NCI-H226 (cell line): ENCODE measurements around the gene SAMHD1.
"Not testable (repeated sequence)": the region's sequence is repeated elsewhere in the genome, so short reads cannot be mapped to it uniquely, and the experiment has no call there.

Experiments used
- DNase-seq: peaks from one replicate; pipeline ENCODE4 v3.0.0-alpha.2; 2015

SAMHD1 gene

DNA sequence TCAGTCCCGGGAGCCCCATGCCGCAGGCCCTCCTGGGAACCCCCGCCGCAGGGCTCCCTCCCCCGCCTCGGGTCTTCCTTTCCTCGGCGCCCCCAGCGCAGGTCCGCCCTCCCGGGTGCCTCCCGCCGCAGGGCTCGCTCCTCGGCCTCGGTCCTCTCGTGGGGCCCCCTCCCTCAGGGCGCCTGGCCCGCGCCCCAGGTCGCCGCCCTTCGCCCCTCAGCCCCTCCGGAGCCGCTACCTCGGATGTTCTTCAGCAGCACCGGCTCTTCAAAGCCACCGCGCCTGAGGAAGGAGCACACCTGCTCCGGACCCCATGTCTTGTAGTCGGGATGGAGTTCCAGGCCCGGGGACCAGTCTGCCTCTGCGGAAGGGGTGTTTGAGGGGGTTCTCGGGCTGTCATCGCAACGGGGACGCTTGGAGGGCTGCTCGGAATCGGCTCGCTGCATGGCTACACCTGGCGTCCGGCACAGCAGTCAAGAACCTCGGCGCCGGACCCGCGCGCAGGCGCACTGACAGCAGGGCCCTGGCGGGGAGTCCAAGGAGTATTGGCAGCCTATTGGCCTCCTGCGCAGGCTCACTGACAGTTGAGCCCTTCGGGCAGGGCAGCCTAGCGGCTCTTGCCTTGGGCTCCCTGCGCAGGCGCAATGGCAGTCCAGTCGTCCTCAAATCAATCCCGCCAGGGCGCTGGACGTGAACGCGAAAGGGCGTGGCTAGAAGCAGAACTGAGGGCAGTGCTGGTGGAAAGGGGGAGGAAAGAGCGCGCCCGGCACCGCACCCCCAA, at the start of gene SAMHD1:
SAMHD1 (minus strand) TSS at position 511 of the 781 bp plus-strand sequence; CDS start at position 446, 65 bp downstream.
- peak; percentile 98 for DNase-seq

GRCh38 chr20:37000171-37000570, 48.7 kb upstream of the SAMHD1 start:
- not testable (repeated sequence) for DNase-seq

GRCh38 chr20:36998652-36999051, 47.1 kb upstream of the SAMHD1 start:
- no peak for DNase-seq

GRCh38 chr20:36997121-36997520, 45.6 kb upstream of the SAMHD1 start:
- no peak for DNase-seq

DNA sequence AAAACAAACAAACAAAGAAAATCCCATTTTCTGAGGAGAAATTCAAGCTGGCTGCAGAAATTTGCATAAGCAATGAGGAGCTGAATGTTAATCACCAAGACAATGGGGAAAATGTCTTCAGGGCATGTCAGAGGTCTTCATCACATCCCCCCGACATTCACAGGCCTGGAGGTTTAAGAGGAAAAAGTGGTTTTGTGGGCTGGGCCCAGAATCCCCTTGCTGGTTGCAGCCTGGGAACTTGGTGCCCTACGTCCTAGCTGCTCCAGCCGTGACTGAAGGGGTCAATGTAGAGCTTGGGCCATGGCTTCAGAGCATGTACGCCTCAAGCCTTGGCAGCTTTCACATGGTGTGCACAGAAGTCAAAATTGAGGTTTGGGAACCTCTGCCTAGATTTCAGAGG, 42.7 kb upstream of the SAMHD1 start:
- DNase-seq: not testable (repeated sequence)

GRCh38 chr20:36992802-36993334, 41.4 kb upstream of the SAMHD1 start:
- DNase-seq: no peak

GRCh38 chr20:36991703-36992102, 40.2 kb upstream of the SAMHD1 start:
- no peak for DNase-seq

DNA sequence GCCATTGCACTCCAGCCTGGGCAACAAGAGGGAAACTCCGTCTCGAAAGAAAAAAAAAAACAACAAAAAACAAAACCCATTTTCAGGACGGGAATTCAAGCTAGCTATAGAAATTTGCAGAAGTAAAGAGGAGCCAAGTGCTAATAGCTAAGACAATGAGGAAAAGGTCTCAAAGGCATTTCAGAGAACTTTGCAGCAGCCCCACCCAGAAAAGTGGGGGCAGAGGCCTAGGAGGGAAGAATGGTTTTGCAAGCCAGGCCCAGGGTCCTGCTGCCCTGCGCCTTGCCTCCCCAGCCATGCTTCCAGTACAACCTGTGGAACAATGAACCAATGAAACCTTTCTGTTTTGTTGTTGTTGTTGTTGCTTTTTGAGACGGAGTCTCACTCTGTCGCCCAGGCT, 38.3 kb upstream of the SAMHD1 start:
- DNase-seq: no peak

DNA sequence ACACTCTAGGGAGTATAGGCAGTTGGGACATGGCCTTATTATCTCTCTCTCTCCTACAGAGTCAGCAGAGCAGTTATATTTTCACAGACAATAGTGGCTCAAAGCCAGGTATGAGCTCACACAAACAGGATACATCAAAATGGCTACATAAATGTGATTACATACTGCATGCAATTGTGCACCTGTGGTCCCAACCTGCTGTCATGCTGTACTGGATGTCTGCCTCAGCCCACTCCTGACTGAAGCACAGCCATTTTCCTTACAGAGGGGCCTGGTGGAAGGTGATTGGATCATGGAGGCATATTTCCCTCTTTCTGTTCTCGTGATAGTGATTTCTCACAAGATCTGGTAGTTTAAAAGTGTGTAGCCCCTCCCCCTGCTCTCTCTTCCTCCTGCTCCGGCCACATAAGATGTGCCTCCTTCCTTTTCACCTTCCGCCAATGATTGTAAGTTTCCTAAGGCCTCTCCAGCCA, 37.0 kb upstream of the SAMHD1 start:
- DNase-seq: peak; percentile 21

DNA sequence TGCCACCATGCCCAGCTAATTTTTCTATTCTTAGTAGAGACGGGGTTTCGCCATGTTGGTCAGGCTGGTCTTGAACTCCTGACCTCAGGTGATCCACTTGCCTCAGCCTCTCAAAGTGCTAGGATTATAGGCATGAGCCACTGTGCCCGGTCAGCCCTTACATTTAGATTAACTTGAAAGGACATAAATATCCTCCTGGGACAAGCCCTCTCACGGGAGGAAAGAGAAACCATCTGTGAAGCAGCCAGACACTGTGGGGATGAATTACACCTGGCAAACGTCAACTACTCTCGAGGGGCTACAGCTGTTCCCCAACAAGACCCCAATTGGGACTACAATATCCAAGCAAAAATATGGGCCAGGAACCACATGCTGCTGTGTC, 32.7 kb upstream of the SAMHD1 start:
- DNase-seq: no peak

GRCh38 chr20:36975099-36975818, 23.8 kb upstream of the SAMHD1 start:
- DNase-seq: no peak

DNA sequence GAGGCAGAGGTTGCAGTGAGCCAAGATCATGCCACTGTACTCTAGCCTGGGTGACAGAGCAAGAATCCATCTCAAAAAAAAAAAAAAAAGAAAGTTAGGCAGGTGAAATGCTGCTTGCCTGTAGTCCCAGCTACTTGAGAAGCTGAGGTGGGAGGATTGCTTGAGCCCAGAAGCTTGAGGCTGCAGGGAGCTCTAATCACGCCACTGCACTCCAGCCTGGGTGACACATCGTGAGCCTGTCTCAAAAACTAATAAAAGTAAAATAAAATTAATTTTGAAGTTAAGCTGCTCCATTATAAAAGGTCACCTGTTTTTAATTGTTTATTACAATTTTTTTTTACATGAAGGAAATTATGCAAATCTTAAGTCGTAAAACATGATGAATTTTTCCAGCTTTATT, 23.2 kb upstream of the SAMHD1 start:
- no peak for DNase-seq

DNA sequence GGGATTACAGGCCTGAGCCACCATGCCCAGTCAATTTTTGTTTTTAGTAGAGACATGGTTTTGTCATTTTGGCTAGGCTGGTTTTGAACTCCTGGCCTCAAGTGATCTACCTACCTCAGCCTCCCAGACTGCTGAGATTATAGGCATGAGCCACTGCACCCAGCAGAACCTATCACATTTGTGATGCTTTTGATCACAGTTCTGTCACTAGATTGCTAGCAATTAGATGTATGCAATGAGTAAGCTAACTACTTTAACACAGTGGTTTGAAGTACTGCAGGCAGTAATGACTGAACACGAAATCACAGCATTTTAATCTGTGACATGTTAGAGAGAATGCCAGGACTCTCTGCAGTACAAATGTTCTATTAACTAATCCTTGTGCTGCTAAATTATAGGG, 19.6 kb upstream of the SAMHD1 start:
- no peak for DNase-seq

- no peak for DNase-seq
Observed at GRCh38 chr20:36969478-36970186, 18.1 kb upstream of the SAMHD1 start.

- DNase-seq: no peak
Observed at GRCh38 chr20:36969051-36969450, 17.5 kb upstream of the SAMHD1 start.

GRCh38 chr20:36967636-36968035, 16.1 kb upstream of the SAMHD1 start:
- no peak for DNase-seq

- not testable (repeated sequence) for DNase-seq
Observed at GRCh38 chr20:36966965-36967364, 15.5 kb upstream of the SAMHD1 start.

DNA sequence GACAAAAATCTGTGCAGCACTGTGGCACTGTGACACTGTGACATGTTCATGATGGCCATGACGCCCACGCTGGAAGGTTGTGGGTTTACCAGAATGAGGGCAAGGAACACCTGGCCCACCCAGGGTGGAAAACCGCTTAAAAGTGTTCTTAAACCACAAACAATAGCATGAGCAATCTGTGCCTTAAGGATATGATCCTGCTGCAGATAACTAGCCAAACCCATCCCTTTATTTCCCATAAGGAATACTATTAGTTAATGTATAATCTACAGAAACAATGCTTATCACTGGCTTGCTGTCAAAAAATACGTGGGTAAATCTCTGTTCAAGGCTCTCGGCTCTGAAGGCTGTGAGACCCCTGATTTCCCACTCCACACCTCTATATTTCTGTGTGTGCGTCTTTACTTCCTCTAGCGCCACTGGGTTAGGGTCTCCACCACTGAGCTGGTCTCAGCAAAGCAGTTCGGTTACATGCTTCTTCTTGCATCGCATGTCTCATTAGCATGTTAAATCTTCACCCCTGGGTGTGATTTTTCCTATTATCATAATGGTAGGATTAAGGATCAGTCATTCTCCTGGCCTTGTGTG, 10.9 kb upstream of the SAMHD1 start:
- DNase-seq: not testable (repeated sequence)

- DNase-seq: no peak
Observed at GRCh38 chr20:36959242-36959641, 7.7 kb upstream of the SAMHD1 start.

- no peak for DNase-seq
Observed at GRCh38 chr20:36957875-36958667, 6.6 kb upstream of the SAMHD1 start.

GRCh38 chr20:36956674-36957073, 5.2 kb upstream of the SAMHD1 start:
- no peak for DNase-seq

GRCh38 chr20:36956016-36956415, 4.5 kb upstream of the SAMHD1 start:
- no peak for DNase-seq
